ENCODE data around the gene ITGA3.

DNA sequence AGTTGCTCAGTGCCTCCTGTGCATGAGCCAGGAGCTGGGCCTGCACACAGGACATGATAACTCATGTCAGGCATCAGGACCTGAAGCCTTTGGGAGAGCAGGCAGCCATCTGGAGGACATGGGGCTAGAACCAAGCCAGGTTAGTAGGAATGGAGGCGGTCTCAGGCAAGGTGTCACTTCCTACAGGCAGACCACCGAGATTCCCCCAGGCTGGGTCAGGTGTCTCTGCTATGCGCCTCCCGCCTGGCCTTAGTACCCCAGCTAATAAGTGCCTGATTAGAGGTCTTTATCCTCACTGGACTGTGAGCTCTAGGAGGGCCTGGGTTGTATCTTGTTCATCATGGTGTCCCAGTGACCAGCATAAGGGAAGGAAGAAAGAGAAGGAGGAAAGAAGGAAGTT is 58.5 kb downstream of the ITGA3 start:
- TF ChIP-seq, protein P1, sequence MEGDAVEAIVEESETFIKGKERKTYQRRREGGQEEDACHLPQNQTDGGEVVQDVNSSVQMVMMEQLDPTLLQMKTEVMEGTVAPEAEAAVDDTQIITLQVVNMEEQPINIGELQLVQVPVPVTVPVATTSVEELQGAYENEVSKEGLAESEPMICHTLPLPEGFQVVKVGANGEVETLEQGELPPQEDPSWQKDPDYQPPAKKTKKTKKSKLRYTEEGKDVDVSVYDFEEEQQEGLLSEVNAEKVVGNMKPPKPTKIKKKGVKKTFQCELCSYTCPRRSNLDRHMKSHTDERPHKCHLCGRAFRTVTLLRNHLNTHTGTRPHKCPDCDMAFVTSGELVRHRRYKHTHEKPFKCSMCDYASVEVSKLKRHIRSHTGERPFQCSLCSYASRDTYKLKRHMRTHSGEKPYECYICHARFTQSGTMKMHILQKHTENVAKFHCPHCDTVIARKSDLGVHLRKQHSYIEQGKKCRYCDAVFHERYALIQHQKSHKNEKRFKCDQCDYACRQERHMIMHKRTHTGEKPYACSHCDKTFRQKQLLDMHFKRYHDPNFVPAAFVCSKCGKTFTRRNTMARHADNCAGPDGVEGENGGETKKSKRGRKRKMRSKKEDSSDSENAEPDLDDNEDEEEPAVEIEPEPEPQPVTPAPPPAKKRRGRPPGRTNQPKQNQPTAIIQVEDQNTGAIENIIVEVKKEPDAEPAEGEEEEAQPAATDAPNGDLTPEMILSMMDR (IDR thresholded peaks at IDR 0.05 in 8 of 11, conservative IDR thresholded peaks at IDR 0.05 in 3 of 11) = no peak
- no peak for TF ChIP-seq POLR2AphosphoS5 (IDR thresholded peaks at IDR 0.05)

All from spleen (tissue), 7 donors.